ENCODE measurements around the gene HSD17B11.

- no peak for TF ChIP-seq CTCF (IDR thresholded peaks at IDR 0.05)
- no peak for TF ChIP-seq POLR2A (IDR thresholded peaks at IDR 0.05)
These were observed 14.3 kb upstream of the HSD17B11 start for GRCh38 chr4:87405211-87405820.
